SK-N-SH (cell line): ENCODE measurements around the gene KMT2C.

Experiments
- CTCF ChIP-seq: fragments of 200-600 bp; sonication (generic); IDR thresholded peaks from 2 replicates; pipeline ENCODE4 v1.6.1; 2017; ENCODE audit warnings: antibody characterized with exemption, mild to moderate bottlenecking, moderate library complexity
- EZH2phosphoT487 ChIP-seq: fragments of 200-600 bp; sonication (generic); IDR thresholded peaks from 2 replicates; pipeline ENCODE4 v1.6.1; 2017; ENCODE audit warnings: low read depth, mixed run types, mild to moderate bottlenecking, antibody characterized with exemption, moderate library complexity, borderline replicate concordance
- GABPA ChIP-seq: IDR thresholded peaks from 2 replicates; pipeline ENCODE4 v1.4.0; 2012; ENCODE audit warnings: low read depth, mild to moderate bottlenecking
- PBX3 ChIP-seq: IDR thresholded peaks from 2 replicates; pipeline ENCODE4; 2012
- POLR2AphosphoS5 ChIP-seq: IDR thresholded peaks from 2 replicates; pipeline ENCODE4 v1.6.1; 2012; ENCODE audit warnings: low read depth, low read length
- RAD21 ChIP-seq: IDR thresholded peaks from 2 replicates; pipeline ENCODE4 v1.6.1; 2012; ENCODE audit warnings: mild to moderate bottlenecking, low read length
- SIN3A ChIP-seq: IDR thresholded peaks from 2 replicates; pipeline ENCODE4 v1.6.1; 2012; ENCODE audit warnings: low read depth, mild to moderate bottlenecking, low read length, moderate library complexity, borderline replicate concordance
- TAF1 ChIP-seq: IDR thresholded peaks from 2 replicates; pipeline ENCODE4 v1.6.1; 2012; ENCODE audit warnings: low read depth, mild to moderate bottlenecking, low read length, moderate library complexity, borderline replicate concordance
- TCF12 ChIP-seq: IDR thresholded peaks from 2 replicates; pipeline ENCODE4 v1.4.0; 2012
- USF2 ChIP-seq: fragments of 150-350 bp; IDR thresholded peaks from 2 replicates; pipeline ENCODE4 v1.6.1; 2017; ENCODE audit warnings: antibody characterized with exemption, low read length, low read depth, borderline replicate concordance
- YY1 ChIP-seq: IDR thresholded peaks from 2 replicates; pipeline ENCODE4 v1.4.0; 2012; ENCODE audit warnings: low read depth, mild to moderate bottlenecking

GRCh38 chr7:152403726-152404125, 32.1 kb downstream of the KMT2C start:
- TF ChIP-seq RAD21 = no peak
- TF ChIP-seq CTCF = no peak
- no peak for TF ChIP-seq GABPA
- TF ChIP-seq PBX3 = no peak
- TF ChIP-seq YY1 = no peak
- TF ChIP-seq TCF12 = no peak
- TF ChIP-seq POLR2AphosphoS5 = no peak
- no peak for TF ChIP-seq SIN3A
- TF ChIP-seq TAF1 = no peak
- no peak for TF ChIP-seq EZH2phosphoT487
- TF ChIP-seq USF2 = no peak
